Measurements from ENCODE around the gene VCP.

Gene VCP

DNA sequence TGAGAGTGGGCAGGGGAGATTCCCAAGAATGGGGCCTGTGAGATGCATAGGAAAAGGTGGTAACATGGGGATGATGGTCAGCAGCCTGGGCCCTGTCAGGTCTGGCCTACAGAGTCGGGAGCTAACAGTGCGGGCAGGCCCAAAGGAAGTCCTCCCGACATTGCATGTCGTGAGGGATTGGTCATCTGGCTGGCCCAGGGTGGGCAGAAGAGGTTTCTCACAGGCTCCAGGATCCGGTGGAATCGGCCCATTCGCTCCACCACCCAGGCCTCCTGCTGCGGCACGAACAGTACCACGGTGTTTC is 30.0 kb upstream of the VCP start:
- TF ChIP-seq, protein P1, sequence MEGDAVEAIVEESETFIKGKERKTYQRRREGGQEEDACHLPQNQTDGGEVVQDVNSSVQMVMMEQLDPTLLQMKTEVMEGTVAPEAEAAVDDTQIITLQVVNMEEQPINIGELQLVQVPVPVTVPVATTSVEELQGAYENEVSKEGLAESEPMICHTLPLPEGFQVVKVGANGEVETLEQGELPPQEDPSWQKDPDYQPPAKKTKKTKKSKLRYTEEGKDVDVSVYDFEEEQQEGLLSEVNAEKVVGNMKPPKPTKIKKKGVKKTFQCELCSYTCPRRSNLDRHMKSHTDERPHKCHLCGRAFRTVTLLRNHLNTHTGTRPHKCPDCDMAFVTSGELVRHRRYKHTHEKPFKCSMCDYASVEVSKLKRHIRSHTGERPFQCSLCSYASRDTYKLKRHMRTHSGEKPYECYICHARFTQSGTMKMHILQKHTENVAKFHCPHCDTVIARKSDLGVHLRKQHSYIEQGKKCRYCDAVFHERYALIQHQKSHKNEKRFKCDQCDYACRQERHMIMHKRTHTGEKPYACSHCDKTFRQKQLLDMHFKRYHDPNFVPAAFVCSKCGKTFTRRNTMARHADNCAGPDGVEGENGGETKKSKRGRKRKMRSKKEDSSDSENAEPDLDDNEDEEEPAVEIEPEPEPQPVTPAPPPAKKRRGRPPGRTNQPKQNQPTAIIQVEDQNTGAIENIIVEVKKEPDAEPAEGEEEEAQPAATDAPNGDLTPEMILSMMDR (IDR thresholded peaks at IDR 0.05; ENCODE audit: insufficient read depth, missing control alignments) = no peak
- DNase-seq (ENCODE audit: insufficient read length, low spot score) = no peak
- no peak for FAIRE-seq

DNA sequence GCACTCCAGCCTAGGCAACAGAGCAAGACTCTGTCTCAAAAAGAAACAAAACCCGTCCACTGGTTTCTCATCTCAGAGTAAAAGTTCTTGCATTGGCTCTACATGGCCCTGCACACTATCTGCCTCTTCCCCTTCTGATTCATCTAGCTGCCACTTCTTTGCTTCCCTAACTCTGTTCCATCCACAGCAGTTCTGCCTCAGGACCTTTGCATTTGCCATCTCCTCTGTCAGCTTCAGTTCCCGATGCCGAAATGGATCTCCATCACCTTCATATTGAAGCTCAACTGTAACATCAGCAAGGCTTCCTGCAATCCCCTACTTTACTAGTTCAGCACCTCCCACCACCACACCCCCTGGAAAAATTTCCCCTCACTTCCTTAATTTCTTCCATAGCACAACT is 25.1 kb upstream of the VCP start:
- DNase-seq (ENCODE audit: insufficient read length, low spot score) (no peak), FAIRE-seq (no peak)
- TF ChIP-seq, protein P1 (IDR thresholded peaks at IDR 0.05; ENCODE audit: insufficient read depth, missing control alignments) = no peak

DNA sequence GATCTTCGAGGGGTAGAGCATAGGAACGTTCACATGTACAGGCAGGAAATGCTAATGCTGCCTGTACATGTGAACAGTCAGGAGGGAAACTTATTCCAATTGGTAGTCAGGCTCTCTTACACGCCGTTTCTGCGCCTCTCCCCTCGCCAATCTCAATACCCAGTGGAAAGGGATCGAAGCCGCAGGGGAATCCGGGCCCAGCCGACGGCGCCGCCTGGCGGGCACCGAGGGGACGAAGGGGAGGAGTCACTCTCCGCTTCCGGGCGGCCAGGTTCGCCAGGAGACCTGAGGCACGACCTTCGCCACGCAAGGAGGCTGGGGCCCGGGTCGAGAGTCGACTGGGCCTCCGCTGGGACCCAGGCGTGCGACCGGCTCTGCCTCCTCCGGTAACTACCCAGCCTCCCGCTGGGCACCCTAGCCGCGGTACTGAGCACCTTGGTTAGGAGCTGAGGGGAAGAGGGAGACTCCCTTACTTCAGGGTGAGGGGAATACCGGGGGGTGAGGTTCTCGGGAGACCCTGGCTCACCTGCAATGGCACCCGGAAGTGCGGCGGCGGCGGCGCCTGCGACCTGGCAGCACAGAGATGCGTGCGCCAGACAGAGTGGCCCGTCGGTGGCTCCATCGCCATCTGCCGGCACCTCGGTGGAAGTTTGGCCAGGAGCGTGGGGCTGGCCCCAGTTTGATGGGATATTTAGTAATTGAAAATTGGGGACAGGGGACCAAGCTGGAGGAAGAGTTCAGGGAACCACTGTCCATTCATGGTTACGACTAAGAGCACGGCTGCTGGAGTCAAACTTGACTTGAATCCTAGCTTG is 23.8 kb upstream of the VCP start, which contains the start of gene PIGO:
Gene PIGO (minus strand): TSS at position 557 of the 815 bp plus-strand sequence. CDS start 1,026 bp downstream, outside the sequence.
- peak; percentile 81 for DNase-seq (ENCODE audit: insufficient read length, low spot score)
- TF ChIP-seq, protein P1 (IDR thresholded peaks at IDR 0.05; ENCODE audit: insufficient read depth, missing control alignments) = peak; percentile 73
- no peak for FAIRE-seq

DNA sequence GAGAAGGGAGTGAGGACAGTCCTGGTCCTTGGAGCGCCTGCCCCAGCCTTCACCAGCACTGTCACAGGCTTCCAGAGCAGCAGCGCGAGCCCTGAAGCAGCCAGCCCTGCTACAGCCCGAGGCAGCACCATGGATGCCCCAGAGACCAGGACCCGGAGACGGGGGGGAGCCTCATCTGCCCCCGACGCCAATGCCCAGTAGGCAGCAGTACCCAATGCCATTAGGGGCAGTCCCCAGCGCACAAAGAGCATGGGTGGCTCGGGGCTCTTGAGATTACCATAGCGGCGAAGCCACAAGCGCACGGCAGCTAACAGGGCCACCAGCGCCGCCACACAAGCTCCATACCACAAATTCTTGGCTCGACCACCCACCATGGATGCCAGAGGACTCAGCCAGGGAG is 19.1 kb upstream of the VCP start:
- no peak for FAIRE-seq
- DNase-seq (ENCODE audit: insufficient read length, low spot score) = no peak
- TF ChIP-seq, protein P1 (IDR thresholded peaks at IDR 0.05; ENCODE audit: insufficient read depth, missing control alignments) = no peak

DNA sequence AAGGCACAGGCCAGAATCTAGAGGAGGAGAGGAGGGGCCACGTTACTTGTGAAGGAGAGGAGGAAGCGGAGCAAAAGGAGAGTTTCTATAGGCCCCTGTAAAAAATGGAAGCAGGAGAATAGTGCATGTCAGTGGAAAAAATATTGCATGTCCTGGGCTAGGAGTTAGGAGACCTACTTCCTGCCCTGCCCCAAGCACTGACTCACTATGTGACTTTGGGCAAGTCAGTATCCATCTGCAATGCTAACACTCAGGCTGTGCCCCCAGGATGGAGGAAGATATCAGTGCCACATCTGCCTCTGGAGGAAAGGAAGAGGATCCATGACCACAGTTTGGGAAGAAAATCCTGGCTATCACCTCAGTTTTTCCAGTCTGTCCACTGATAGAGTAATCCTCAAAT is 17.0 kb upstream of the VCP start:
- TF ChIP-seq, protein P1 (IDR thresholded peaks at IDR 0.05; ENCODE audit: insufficient read depth, missing control alignments) = no peak
- DNase-seq (ENCODE audit: insufficient read length, low spot score) = no peak
- no peak for FAIRE-seq

DNA sequence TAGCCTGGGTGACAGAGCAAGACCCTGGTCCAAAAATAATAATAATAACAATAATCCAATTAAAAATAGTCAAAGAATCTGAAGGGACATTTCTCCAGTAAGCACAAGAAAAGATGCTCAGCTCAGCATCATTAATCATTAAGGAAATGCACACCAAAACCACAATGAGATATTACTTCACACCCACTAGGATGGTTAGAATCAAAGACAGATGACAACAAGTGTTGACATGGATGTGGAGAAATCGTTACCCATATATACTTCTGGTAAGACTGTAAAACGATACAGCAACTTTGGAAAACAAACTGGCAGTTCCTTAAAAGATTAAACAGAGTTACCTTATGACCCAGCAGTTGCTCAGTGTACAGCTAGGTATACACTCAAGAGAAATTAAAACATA is 12.7 kb upstream of the VCP start:
- no peak for DNase-seq (ENCODE audit: insufficient read length, low spot score)
- FAIRE-seq = no peak
- TF ChIP-seq, protein P1 (IDR thresholded peaks at IDR 0.05; ENCODE audit: insufficient read depth, missing control alignments) = no peak
